K562 (cell line): ENCODE measurements around the gene SUSD3. TPM values are rescaled to one million over a fixed set of nuclear protein-coding genes. Genes with fewer than 3 reads are reported as not detected.
A peak's percentile ranks its signal among the peaks of the same experiment; 100 is the strongest.

Experiments used
- BCL6 ChIP-seq: fragments of 250-450 bp; sonication (Bioruptor Pico); IDR thresholded peaks from 2 replicates; pipeline ENCODE4 v1.4.0; 2020
- ELK1 ChIP-seq: sonication (generic); formaldehyde crosslinking; IDR thresholded peaks from 2 replicates; pipeline ENCODE4 v1.8.1; 2022; ENCODE audit warnings: missing genetic modification reagents
- FOXK1 ChIP-seq: sonication (generic); formaldehyde crosslinking; IDR thresholded peaks from 2 replicates; pipeline ENCODE4 v1.8.0; 2022; ENCODE audit warnings: missing genetic modification reagents, mild to moderate bottlenecking, borderline replicate concordance
- GABPB2 ChIP-seq: fragments of 250-450 bp; sonication (Bioruptor Pico); conservative IDR thresholded peaks from 2 replicates; pipeline ENCODE4 v1.5.1; 2021; ENCODE audit warnings: mild to moderate bottlenecking
- HDAC6 ChIP-seq: IDR thresholded peaks from 2 replicates; pipeline ENCODE4 v1.6.1; 2012; ENCODE audit warnings: low read depth, mild to moderate bottlenecking, control low read depth, inconsistent platforms, low read length, moderate library complexity
- L3MBTL2 ChIP-seq: fragments of 450-650 bp; IDR thresholded peaks from 2 replicates; pipeline ENCODE4 v1.6.1; 2016; ENCODE audit warnings: mild to moderate bottlenecking, moderate library complexity
- MYC ChIP-seq, 2 experiments: fragments of 250-450 bp in 1 of 2; sonication (Bioruptor Pico) in 1 of 2; IDR thresholded peaks; 2 replicates each; pipeline versions ENCODE4 v1.5.1 to v1.6.1; 2012 to 2021; ENCODE audit warnings: low read depth in 2 of 2, borderline replicate concordance in 1 of 2, improper control_type of control experiment in 1 of 2, low read length in 1 of 2, mild to moderate bottlenecking in 1 of 2, moderate library complexity in 1 of 2
- NFRKB ChIP-seq: fragments of 450-650 bp; IDR thresholded peaks from 2 replicates; pipeline ENCODE4 v1.6.1; 2016; ENCODE audit warnings: low read depth
- POLR2H ChIP-seq: IDR thresholded peaks from 2 replicates; pipeline ENCODE4 v1.6.1; 2016; ENCODE audit warnings: missing genetic modification characterization, low read depth, mild to moderate bottlenecking, control low read depth, missing compliant biosample characterization, moderate library complexity
- TAF15 ChIP-seq: fragments of 200-400 bp; formaldehyde crosslinking; IDR thresholded peaks from 2 replicates; pipeline ENCODE4 v1.6.1; 2017; ENCODE audit warnings: mild to moderate bottlenecking, low read depth, low read length, moderate library complexity
- TEAD1 ChIP-seq, 2 experiments: fragments of 450-650 bp in 1 of 2; sonication (generic) in 1 of 2; formaldehyde crosslinking; IDR thresholded peaks; 2 replicates each; pipeline versions ENCODE4 v1.4.0 to v1.8.0; 2020 to 2022; ENCODE audit warnings: mild to moderate bottlenecking in 2 of 2, missing genetic modification reagents in 1 of 2
- THAP7 ChIP-seq: fragments of 250-450 bp; sonication (Bioruptor Pico); IDR thresholded peaks from 2 replicates; pipeline ENCODE4 v1.5.0; 2021
- ZBTB5 ChIP-seq: fragments of 450-650 bp; IDR thresholded peaks from 2 replicates; pipeline ENCODE4 v1.6.1; 2017; ENCODE audit warnings: antibody characterized with exemption
- ZNF140 ChIP-seq: fragments of 250-450 bp; sonication (Bioruptor Pico); IDR thresholded peaks from 2 replicates; pipeline ENCODE4 v1.8.0; 2021; ENCODE audit warnings: moderate library complexity, mild to moderate bottlenecking, inconsistent platforms
- ZNF589 ChIP-seq: fragments of 200-800 bp; sonication (Bioruptor generic); IDR thresholded peaks from 2 replicates; pipeline ENCODE4 v1.6.1; 2016; ENCODE audit warnings: low read depth, missing genetic modification characterization, missing compliant biosample characterization
- ZNF77 ChIP-seq: fragments of 250-450 bp; sonication (Bioruptor Pico); IDR thresholded peaks from 2 replicates; pipeline ENCODE4 v1.5.0; 2020
- ZNF830 ChIP-seq: fragments of 250-450 bp; sonication (Bioruptor Pico); IDR thresholded peaks from 2 replicates; pipeline ENCODE4 v1.5.0; 2021; ENCODE audit warnings: mild to moderate bottlenecking
- polyA plus RNA-seq, 8 experiments: library from polyadenylated mRNA; depleted of rRNA in 4 of 8; stranded (reverse) in 5 of 8; unstranded in 3 of 8; fragments of >200 nt; fragmentation: Nextera tagmentation in 2 of 8; fragmentation: Illumina TruSeq in 1 of 8; extraction: Ambion mirVana in 2 of 8; extraction: Trizol in 1 of 8; gene quantifications; 2 replicates each; pipeline versions ENCODE4 v1.2.1 to v1.2.3, GENCODE V29; 2011 to 2014; ENCODE audit warnings: inconsistent platforms in 1 of 8, missing spikeins in 1 of 8
- total RNA-seq, 7 experiments: library from RNA; depleted of rRNA in 6 of 7; stranded (reverse); fragments of >200 nt in 6 of 7; fragmentation: Illumina TruSeq in 2 of 7; extraction: Trizol in 2 of 7; gene quantifications; 2 replicates each; pipeline versions ENCODE4 v1.2.1 to v1.2.3, GENCODE V29; 2011 to 2021; ENCODE audit warnings: low replicate concordance in 1 of 7
- TF ChIP-seq, protein P1 (sequence below): fragments of 250-450 bp; sonication (Bioruptor Pico); IDR thresholded peaks from 2 replicates; pipeline ENCODE4 v1.6.1; 2021; ENCODE audit warnings: mild to moderate bottlenecking
- TF ChIP-seq, protein P2 (sequence below), 2 experiments: fragments of 200-800 bp in 1 of 2; sonication (Bioruptor generic) in 1 of 2; sonication (generic) in 1 of 2; formaldehyde crosslinking in 1 of 2; IDR thresholded peaks in 1 of 2; conservative IDR thresholded peaks in 1 of 2; 2 replicates each; pipeline versions ENCODE4 v1.5.0 to v1.6.1; 2016 to 2020; ENCODE audit warnings: missing compliant biosample characterization in 1 of 2, missing genetic modification characterization in 1 of 2, missing genetic modification reagents in 1 of 2

Gene SUSD3
- total and polyA plus RNA-seq, 9 of the 15 experiments (the other 6 are each of a cell fraction or from before 2014, with no cell fraction given), result 1.3 to 21.7 (median 11.4) TPM

DNA sequence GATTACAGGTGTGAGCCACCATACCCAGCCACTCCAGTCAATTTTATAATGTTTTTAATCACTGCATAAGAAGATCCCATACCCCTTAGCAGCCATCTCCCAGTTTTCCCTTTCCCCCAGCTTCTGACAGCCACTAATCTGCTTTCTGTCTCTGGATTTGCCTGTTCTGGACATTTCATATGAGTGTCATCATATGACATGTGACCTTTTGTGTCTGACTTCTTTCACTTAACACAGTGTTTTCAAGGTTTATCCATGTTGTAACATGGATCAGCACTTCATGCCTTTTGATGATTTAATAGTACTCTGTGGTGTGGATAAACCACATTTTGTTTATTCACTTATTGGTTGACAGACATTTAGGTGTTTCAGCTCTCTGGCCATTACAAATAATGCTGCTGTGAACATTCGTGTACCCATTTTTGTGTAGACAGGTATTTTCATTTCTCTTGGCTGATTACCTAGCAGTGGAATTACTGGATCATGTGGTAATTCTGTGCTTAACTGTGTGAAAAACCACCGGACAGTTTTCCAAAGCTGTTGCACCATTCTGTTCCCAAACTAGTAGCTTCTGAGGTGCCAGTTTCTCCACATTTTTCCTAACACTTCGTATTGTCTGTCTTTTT lies 8.6 kb downstream of the SUSD3 start (continued):
- TF ChIP-seq MYC (IDR thresholded peaks at IDR 0.05; ENCODE audit: low read depth, low read length) (0 out of 2 replicates have a peak, but pooled peaks have one; percentile 35), MYC (CRISPR knock-in tag; IDR thresholded peaks at IDR 0.05; ENCODE audit: borderline replicate concordance, low read depth) (no peak), THAP7 (CRISPR knock-in tag) (no peak), FOXK1 (CRISPR knock-in tag) (no peak), ZNF830 (CRISPR knock-in tag) (no peak), L3MBTL2 (peak; percentile 49; the same call in 1 of the 2 replicates), HDAC6 (no peak), GABPB2 (CRISPR knock-in tag) (no peak), ZNF77 (CRISPR knock-in tag) (no peak), POLR2H (tag) (peak; percentile 43; the same call in 1 of the 2 replicates), ZNF140 (no peak), NFRKB (no peak), TAF15 (no peak), BCL6 (CRISPR knock-in tag) (no peak), ZBTB5 (no peak), ELK1 (no peak), TEAD1 (CRISPR knock-in tag; IDR thresholded peaks at IDR 0.05) (no peak), ZNF589 (CRISPR knock-in tag) (0 out of 2 replicates have a peak, but pooled peaks have one; percentile 23)
- TF ChIP-seq, protein P1, sequence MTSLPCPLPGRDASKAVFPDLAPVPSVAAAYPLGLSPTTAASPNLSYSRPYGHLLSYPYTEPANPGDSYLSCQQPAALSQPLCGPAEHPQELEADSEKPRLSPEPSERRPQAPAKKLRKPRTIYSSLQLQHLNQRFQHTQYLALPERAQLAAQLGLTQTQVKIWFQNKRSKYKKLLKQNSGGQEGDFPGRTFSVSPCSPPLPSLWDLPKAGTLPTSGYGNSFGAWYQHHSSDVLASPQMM, result no peak
- TF ChIP-seq, protein P2, sequence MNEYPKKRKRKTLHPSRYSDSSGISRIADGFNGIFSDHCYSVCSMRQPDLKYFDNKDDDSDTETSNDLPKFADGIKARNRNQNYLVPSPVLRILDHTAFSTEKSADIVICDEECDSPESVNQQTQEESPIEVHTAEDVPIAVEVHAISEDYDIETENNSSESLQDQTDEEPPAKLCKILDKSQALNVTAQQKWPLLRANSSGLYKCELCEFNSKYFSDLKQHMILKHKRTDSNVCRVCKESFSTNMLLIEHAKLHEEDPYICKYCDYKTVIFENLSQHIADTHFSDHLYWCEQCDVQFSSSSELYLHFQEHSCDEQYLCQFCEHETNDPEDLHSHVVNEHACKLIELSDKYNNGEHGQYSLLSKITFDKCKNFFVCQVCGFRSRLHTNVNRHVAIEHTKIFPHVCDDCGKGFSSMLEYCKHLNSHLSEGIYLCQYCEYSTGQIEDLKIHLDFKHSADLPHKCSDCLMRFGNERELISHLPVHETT (CRISPR knock-in tag; conservative IDR thresholded peaks at IDR 0.05 in 1 of 2, IDR thresholded peaks at IDR 0.05 in 1 of 2), result no peak
